Measurements from ENCODE around the gene MAST2. TPM values are rescaled to one million over a fixed set of nuclear protein-coding genes. Genes with fewer than 3 reads are reported as not detected.

MAST2 gene
- total and polyA plus RNA-seq, 2 of the 13 experiments (the other 11 are each of a cell fraction or from before 2014, with no cell fraction given), result 15.3 to 23.0 TPM

DNA sequence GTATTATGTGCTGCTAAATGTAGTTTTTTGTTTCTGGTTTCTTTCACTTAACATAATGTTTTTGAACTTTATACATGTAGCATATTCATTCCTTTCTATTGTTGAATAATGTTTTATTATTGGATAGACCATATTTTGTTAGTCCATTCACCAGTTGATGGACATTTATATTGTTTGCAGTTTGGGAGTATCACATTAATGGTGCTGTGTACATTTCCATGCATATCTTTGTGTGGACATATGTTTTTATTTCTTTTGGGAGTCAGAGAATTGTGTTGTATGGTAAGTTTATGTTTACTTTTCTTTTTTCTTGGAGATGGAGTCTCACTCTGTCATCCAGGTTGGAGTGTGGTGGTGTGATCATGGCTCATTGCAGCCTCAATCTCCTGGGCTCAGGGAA, 134.6 kb downstream of the MAST2 start:
- intact Hi-C loops (cut with micrococcal nuclease; ENCODE audit: unreplicated experiment) (no loop called here), in situ Hi-C loops (cut with HindIII; ENCODE audit: extremely low pct_ligation_motif_present, low pct_unique_long_range_greater_than_20kb) (no loop called here)
- Histone ChIP-seq H3K4me1 (ENCODE audit: insufficient read depth, low read length) (no peaks in the 10 kb centered on the region), H3K9ac (ENCODE audit: insufficient read depth, low read depth, low read length) (no peak overlapping the region), H3K27ac (ENCODE audit: extremely low read length, insufficient read depth, low read length) (no peak overlapping the region), H3K4me3 (replicated peaks in 1 of 3; ENCODE audit: insufficient read depth in 1 of 3, low read depth in 2 of 3, low read length in 3 of 3) (no peak overlapping the region), H3K4me2 (ENCODE audit: low read depth, low read length) (no peak overlapping the region), H2AFZ (ENCODE audit: low read length) (no peak overlapping the region), H3K36me3 (replicated peaks in 1 of 2; ENCODE audit: control insufficient read depth in 1 of 2, insufficient read depth in 2 of 2, low read length in 2 of 2) (0 out of 5 replicates have a peak, but pooled peaks cover 0 to 2% of the 10 kb centered on the region in 2 experiments), H3K27me3 (ENCODE audit: control insufficient read depth in 1 of 2, insufficient read depth in 2 of 2, low read length in 2 of 2) (no peaks in the 10 kb centered on the region), H4K20me1 (ENCODE audit: insufficient read depth, low read length) (0 out of 2 replicates have a peak, but pooled peaks cover 3% of the 10 kb centered on the region), H3K79me2 (ENCODE audit: insufficient read depth, low read length) (peaks cover 4% of the 10 kb centered on the region), H3K9me3 (ENCODE audit: low read length) (no peaks in the 10 kb centered on the region)
- FAIRE-seq (no peak), DNase-seq (ENCODE audit: low spot score) (no peak), ATAC-seq (no peak)
- TF ChIP-seq REXO4 (CRISPR knock-in tag; IDR thresholded peaks at IDR 0.05; ENCODE audit: borderline replicate concordance) (no peak), MYNN (CRISPR knock-in tag; IDR thresholded peaks at IDR 0.05; ENCODE audit: low read depth) (no peak), ZNF615 (CRISPR knock-in tag; IDR thresholded peaks at IDR 0.05; ENCODE audit: borderline replicate concordance) (no peak), PHF8 (CRISPR knock-in tag; IDR thresholded peaks at IDR 0.05) (no peak), ZNF777 (CRISPR knock-in tag; IDR thresholded peaks at IDR 0.05) (no peak), ZNF567 (CRISPR knock-in tag; IDR thresholded peaks at IDR 0.05; ENCODE audit: borderline replicate concordance) (no peak), BRD4 (CRISPR knock-in tag; IDR thresholded peaks at IDR 0.05) (no peak), ZNF816 (CRISPR knock-in tag; IDR thresholded peaks at IDR 0.05; ENCODE audit: borderline replicate concordance) (no peak)
- TF ChIP-seq, protein P1, sequence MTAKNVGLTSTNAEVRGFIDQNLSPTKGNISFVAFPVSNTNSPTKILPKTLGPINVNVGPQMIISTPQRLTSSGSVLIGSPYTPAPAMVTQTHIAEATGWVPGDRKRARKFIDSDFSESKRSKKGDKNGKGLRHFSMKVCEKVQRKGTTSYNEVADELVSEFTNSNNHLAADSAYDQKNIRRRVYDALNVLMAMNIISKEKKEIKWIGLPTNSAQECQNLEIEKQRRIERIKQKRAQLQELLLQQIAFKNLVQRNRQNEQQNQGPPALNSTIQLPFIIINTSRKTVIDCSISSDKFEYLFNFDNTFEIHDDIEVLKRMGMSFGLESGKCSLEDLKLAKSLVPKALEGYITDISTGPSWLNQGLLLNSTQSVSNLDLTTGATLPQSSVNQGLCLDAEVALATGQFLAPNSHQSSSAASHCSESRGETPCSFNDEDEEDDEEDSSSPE (CRISPR knock-in tag; IDR thresholded peaks at IDR 0.05), result no peak
- ChIA-PET CTCF (ENCODE audit: low intra/inter-chr PET ratio, low total read pairs) (no interaction called here), POLR2A (no interaction called here)
- no TSS peak for BruUV-seq (replicated peaks)

DNA sequence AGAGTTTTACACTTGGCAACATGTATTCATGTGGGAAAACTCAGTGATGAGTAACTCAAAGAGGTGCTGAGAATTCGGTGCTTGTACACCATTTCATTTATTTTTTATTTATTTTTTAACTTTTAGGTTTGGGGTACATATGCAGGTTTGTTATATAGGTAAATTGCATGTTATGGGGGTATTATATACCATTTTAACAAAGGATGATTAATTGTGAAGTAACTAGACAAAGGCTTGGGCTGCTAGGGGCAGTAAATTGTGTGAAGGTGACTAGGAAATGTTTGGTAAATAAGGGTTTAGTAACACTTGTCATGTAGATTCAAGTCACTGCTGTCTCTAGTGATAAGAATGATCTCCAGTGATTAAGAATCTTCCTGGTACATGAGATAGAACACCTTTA, 139.0 kb downstream of the MAST2 start:
- Histone ChIP-seq H2AFZ (ENCODE audit: low read length) (no peak overlapping the region), H3K9ac (ENCODE audit: insufficient read depth, low read depth, low read length) (no peak overlapping the region), H3K36me3 (replicated peaks in 1 of 2; ENCODE audit: control insufficient read depth in 1 of 2, insufficient read depth in 2 of 2, low read length in 2 of 2) (no peaks in the 10 kb centered on the region), H3K9me3 (ENCODE audit: low read length) (no peaks in the 10 kb centered on the region), H3K27me3 (ENCODE audit: control insufficient read depth in 1 of 2, insufficient read depth in 2 of 2, low read length in 2 of 2) (no peaks in the 10 kb centered on the region), H3K4me1 (ENCODE audit: insufficient read depth, low read length) (no peaks in the 10 kb centered on the region), H3K4me2 (ENCODE audit: low read depth, low read length) (no peak overlapping the region), H4K20me1 (ENCODE audit: insufficient read depth, low read length) (0 out of 2 replicates have a peak, but pooled peaks cover 4% of the 10 kb centered on the region), H3K4me3 (replicated peaks in 1 of 3; ENCODE audit: insufficient read depth in 1 of 3, low read depth in 2 of 3, low read length in 3 of 3) (no peak overlapping the region), H3K27ac (ENCODE audit: extremely low read length, insufficient read depth, low read length) (no peak overlapping the region), H3K79me2 (ENCODE audit: insufficient read depth, low read length) (no peaks in the 10 kb centered on the region)
- in situ Hi-C loops (cut with HindIII; ENCODE audit: extremely low pct_ligation_motif_present, low pct_unique_long_range_greater_than_20kb), result no loop called here
- 95% methylated on average over 1 of the region's 1 CpG for WGBS (ENCODE audit: low lambda C conversion rate)
- DNase-seq (ENCODE audit: low spot score), result no peak
- no peak for FAIRE-seq
- no peak for ATAC-seq
- CTCF ChIA-PET (ENCODE audit: low intra/inter-chr PET ratio, low total read pairs), result no interaction called here
- intact Hi-C loops (cut with micrococcal nuclease; ENCODE audit: unreplicated experiment), result no loop called here
- POLR2A ChIA-PET, result no interaction called here
- BruUV-seq (replicated peaks), result no TSS peak
- no peak for TF ChIP-seq ZNF879 (CRISPR knock-in tag; IDR thresholded peaks at IDR 0.05)
- TF ChIP-seq, protein P2, sequence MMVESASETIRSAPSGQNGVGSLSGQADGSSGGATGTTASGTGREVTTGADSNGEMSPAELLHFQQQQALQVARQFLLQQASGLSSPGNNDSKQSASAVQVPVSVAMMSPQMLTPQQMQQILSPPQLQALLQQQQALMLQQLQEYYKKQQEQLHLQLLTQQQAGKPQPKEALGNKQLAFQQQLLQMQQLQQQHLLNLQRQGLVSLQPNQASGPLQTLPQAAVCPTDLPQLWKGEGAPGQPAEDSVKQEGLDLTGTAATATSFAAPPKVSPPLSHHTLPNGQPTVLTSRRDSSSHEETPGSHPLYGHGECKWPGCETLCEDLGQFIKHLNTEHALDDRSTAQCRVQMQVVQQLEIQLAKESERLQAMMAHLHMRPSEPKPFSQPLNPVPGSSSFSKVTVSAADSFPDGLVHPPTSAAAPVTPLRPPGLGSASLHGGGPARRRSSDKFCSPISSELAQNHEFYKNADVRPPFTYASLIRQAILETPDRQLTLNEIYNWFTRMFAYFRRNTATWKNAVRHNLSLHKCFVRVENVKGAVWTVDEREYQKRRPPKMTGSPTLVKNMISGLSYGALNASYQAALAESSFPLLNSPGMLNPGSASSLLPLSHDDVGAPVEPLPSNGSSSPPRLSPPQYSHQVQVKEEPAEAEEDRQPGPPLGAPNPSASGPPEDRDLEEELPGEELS (CRISPR knock-in tag; IDR thresholded peaks at IDR 0.05), result no peak
- TF ChIP-seq RCOR2 (CRISPR knock-in tag; IDR thresholded peaks at IDR 0.05), result no peak
- no peak for TF ChIP-seq ZNF282 (IDR thresholded peaks at IDR 0.05; ENCODE audit: partially characterized antibody)
- TF ChIP-seq KLF12 (CRISPR knock-in tag; IDR thresholded peaks at IDR 0.05; ENCODE audit: borderline replicate concordance), result no peak
- TF ChIP-seq MTF2 (CRISPR knock-in tag; IDR thresholded peaks at IDR 0.05; ENCODE audit: borderline replicate concordance), result no peak
- no peak for TF ChIP-seq HDAC1 (CRISPR knock-in tag; IDR thresholded peaks at IDR 0.05)
- TF ChIP-seq DMAP1 (CRISPR knock-in tag; IDR thresholded peaks at IDR 0.05), result no peak

All from HepG2 (cell line).